Measurements from ENCODE around the gene LAMB1.

DNA sequence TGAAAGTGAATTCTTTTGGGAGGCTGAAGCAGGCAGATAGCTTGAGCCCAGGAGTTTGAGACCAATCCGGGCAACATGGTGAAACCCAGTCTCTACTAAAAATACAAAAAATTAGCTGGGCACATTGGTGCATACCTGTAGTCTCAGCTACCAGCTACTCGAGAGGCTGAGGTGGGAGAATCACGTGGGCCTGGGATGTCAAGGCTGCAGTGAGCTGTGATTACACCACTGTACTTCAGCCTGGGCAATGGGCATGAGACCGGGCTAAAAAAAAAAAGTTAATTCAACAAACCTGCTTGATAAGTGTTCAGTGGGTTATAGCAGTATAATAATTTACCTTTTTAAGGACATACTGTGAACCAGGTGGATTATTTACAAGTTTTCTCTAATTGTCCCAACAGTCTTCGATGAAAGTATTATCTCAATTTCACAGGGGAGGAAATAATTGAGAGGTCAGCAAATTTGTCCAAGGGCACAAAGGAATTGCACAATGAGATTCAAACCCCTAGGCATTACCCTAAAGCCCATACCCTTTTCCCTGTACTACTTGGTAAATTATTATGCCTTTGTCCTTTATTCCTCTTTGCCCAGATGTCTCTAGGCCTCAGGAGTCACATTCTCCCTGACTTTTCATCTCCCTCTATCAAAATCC is 125.1 kb downstream of the LAMB1 start:
- TF ChIP-seq, protein P1, sequence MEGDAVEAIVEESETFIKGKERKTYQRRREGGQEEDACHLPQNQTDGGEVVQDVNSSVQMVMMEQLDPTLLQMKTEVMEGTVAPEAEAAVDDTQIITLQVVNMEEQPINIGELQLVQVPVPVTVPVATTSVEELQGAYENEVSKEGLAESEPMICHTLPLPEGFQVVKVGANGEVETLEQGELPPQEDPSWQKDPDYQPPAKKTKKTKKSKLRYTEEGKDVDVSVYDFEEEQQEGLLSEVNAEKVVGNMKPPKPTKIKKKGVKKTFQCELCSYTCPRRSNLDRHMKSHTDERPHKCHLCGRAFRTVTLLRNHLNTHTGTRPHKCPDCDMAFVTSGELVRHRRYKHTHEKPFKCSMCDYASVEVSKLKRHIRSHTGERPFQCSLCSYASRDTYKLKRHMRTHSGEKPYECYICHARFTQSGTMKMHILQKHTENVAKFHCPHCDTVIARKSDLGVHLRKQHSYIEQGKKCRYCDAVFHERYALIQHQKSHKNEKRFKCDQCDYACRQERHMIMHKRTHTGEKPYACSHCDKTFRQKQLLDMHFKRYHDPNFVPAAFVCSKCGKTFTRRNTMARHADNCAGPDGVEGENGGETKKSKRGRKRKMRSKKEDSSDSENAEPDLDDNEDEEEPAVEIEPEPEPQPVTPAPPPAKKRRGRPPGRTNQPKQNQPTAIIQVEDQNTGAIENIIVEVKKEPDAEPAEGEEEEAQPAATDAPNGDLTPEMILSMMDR (IDR thresholded peaks at IDR 0.05) = no peak
- TF ChIP-seq POLR2A (IDR thresholded peaks at IDR 0.05) = no peak
